ENCODE results near the gene BABAM2. TPM values are rescaled to one million over a fixed set of nuclear protein-coding genes. Genes with fewer than 3 reads are reported as not detected.

BABAM2 gene
- total and polyA plus RNA-seq, 10 of the 15 experiments (the other 5 are each of a cell fraction or from before 2014, with no cell fraction given), result 30.7 to 59.9 (median 44.5) TPM

DNA sequence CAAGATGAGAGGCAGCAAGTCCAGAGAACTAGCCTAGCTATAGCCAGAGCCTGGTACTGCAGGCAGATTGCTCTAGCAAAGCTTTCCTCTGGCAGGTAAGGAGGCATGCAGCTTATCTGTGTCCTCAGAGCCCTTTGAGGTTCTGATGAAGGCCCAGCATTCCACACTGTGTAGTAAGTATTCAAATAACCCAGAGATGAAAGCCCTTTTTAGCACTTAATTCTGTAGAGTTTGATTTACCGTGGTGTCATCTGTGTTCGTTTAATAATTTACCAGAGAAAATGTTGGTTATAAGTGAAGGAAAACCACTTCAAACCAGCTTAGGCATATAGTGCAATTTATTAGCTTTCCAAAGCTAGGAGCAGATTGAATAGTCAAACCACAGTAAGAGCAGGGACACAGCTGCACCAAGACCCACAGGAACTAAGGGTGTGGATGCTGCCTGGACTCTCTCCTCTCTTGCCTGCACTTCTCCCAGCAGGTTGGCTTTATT, 226.6 kb downstream of the BABAM2 start (continued):
- no peak for TF ChIP-seq FOS (IDR thresholded peaks at IDR 0.05; ENCODE audit: borderline replicate concordance, extremely low read depth, insufficient read length)
- TF ChIP-seq NR2C1 (IDR thresholded peaks at IDR 0.05), result no peak
- TF ChIP-seq LARP7 (IDR thresholded peaks at IDR 0.05), result no peak

DNA sequence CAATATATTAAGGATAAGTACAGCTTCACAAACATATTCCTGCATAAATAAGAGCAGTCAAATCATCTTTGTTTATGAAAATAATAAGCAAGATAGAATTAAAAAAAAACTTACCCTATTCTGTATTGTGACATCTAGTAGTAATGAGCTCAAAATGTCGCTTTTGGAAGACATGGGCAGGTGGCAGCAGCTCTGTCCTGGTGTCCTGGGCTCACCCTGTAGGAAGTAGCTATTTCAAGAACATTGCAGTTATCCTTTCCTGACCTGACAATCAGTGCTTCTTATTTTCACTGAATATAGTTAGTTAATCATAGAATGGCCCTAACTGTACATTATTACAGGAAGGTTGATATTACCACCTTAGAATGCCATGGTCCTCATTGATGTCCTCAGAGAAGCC, 229.1 kb downstream of the BABAM2 start:
- H3K27me3 ChIP-seq (replicated peaks in 1 of 2; ENCODE audit: control insufficient read depth in 2 of 2, insufficient read depth in 2 of 2, low read length in 1 of 2), result no peaks in the 10 kb centered on the region
- no peak for TF ChIP-seq BACH1 (IDR thresholded peaks at IDR 0.05; ENCODE audit: borderline replicate concordance)
- no peak for TF ChIP-seq TAF1 (IDR thresholded peaks at IDR 0.05; ENCODE audit: borderline replicate concordance, low read depth, low read length)
- TF ChIP-seq TCF12 (IDR thresholded peaks at IDR 0.05; ENCODE audit: low read depth, low read length), result no peak
- TF ChIP-seq, protein P1, sequence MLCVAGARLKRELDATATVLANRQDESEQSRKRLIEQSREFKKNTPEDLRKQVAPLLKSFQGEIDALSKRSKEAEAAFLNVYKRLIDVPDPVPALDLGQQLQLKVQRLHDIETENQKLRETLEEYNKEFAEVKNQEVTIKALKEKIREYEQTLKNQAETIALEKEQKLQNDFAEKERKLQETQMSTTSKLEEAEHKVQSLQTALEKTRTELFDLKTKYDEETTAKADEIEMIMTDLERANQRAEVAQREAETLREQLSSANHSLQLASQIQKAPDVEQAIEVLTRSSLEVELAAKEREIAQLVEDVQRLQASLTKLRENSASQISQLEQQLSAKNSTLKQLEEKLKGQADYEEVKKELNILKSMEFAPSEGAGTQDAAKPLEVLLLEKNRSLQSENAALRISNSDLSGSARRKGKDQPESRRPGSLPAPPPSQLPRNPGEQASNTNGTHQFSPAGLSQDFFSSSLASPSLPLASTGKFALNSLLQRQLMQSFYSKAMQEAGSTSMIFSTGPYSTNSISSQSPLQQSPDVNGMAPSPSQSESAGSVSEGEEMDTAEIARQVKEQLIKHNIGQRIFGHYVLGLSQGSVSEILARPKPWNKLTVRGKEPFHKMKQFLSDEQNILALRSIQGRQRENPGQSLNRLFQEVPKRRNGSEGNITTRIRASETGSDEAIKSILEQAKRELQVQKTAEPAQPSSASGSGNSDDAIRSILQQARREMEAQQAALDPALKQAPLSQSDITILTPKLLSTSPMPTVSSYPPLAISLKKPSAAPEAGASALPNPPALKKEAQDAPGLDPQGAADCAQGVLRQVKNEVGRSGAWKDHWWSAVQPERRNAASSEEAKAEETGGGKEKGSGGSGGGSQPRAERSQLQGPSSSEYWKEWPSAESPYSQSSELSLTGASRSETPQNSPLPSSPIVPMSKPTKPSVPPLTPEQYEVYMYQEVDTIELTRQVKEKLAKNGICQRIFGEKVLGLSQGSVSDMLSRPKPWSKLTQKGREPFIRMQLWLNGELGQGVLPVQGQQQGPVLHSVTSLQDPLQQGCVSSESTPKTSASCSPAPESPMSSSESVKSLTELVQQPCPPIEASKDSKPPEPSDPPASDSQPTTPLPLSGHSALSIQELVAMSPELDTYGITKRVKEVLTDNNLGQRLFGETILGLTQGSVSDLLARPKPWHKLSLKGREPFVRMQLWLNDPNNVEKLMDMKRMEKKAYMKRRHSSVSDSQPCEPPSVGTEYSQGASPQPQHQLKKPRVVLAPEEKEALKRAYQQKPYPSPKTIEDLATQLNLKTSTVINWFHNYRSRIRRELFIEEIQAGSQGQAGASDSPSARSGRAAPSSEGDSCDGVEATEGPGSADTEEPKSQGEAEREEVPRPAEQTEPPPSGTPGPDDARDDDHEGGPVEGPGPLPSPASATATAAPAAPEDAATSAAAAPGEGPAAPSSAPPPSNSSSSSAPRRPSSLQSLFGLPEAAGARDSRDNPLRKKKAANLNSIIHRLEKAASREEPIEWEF (IDR thresholded peaks at IDR 0.05; ENCODE audit: insufficient replicate concordance, low read depth, low read length), result no peak
- TF ChIP-seq EGR1 (IDR thresholded peaks at IDR 0.05; ENCODE audit: borderline replicate concordance in 1 of 2, low read depth in 2 of 2, low read length in 2 of 2), result no peak
- no peak for TF ChIP-seq GABPA (IDR thresholded peaks at IDR 0.05; ENCODE audit: low read depth)
- TF ChIP-seq, protein P2, sequence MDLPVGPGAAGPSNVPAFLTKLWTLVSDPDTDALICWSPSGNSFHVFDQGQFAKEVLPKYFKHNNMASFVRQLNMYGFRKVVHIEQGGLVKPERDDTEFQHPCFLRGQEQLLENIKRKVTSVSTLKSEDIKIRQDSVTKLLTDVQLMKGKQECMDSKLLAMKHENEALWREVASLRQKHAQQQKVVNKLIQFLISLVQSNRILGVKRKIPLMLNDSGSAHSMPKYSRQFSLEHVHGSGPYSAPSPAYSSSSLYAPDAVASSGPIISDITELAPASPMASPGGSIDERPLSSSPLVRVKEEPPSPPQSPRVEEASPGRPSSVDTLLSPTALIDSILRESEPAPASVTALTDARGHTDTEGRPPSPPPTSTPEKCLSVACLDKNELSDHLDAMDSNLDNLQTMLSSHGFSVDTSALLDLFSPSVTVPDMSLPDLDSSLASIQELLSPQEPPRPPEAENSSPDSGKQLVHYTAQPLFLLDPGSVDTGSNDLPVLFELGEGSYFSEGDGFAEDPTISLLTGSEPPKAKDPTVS (IDR thresholded peaks at IDR 0.05; ENCODE audit: low read depth, low read length), result no peak
- no peak overlapping the region for H3K9ac ChIP-seq (ENCODE audit: control insufficient read depth, insufficient read depth, low read length)
- no peak overlapping the region for H3K27ac ChIP-seq (ENCODE audit: control insufficient read depth, insufficient read depth)
- no peak for FAIRE-seq
- H3K4me2 ChIP-seq (ENCODE audit: control insufficient read depth, insufficient read depth), result no peak overlapping the region
- in situ Hi-C loops (cut with MboI), result no loop called here
- no peak for DNase-seq (ENCODE audit: low read depth, low spot score)
- no peaks in the 10 kb centered on the region for H3K9me3 ChIP-seq (replicated peaks; ENCODE audit: control insufficient read depth, insufficient read depth, low read length)
- intact Hi-C loops (cut with micrococcal nuclease; ENCODE audit: unreplicated experiment), result no loop called here
- WGBS (ENCODE audit: insufficient coverage, insufficient replicate concordance, low lambda C conversion rate, missing lambda C conversion rate), result 82% methylated on average over 1 of the region's 1 CpG
- BruUV-seq (replicated peaks), result no TSS peak
- POLR2A ChIA-PET, result no interaction called here
- H3K79me2 ChIP-seq (ENCODE audit: control insufficient read depth, insufficient read depth, low read length), result no peaks in the 10 kb centered on the region
- ATAC-seq, result no peak
- SMC1A ChIA-PET (ENCODE audit: uncharacterized antibody, unreplicated experiment), result interaction anchor here (1.0 kb wide), 1 partner anchor 12 kb away, joined by 3 read pairs; no protein-coding TSS in a partner anchor
- no peak overlapping the region for H2AFZ ChIP-seq (ENCODE audit: control insufficient read depth, low read depth, low read length)
- no peak overlapping the region for H3K4me3 ChIP-seq
- RAD21 ChIA-PET (ENCODE audit: unreplicated experiment), result no interaction called here
- H3K4me1 ChIP-seq (ENCODE audit: control insufficient read depth, insufficient read depth, low read length), result no peaks in the 10 kb centered on the region
- H3K36me3 ChIP-seq (ENCODE audit: control insufficient read depth in 2 of 2, insufficient read depth in 2 of 2, low read length in 1 of 2), result no peaks in the 10 kb centered on the region
- CTCF ChIA-PET, result no interaction called here
- no peaks in the 10 kb centered on the region for H4K20me1 ChIP-seq (ENCODE audit: control insufficient read depth, insufficient read depth)
